NCI-H1092 treated with DMSO at 0.1 percent for 48 hours (cell line): ENCODE measurements around the gene DMRT2.

ENCODE experiments used
- DNase-seq: peaks from one replicate; lab custom pipeline; 2025; lab: John Stamatoyannopoulos, UW

DMRT2 gene

GRCh38 chr9:1050125-1050895, at the start of gene DMRT2:
DMRT2 (plus strand) TSS chr9:1050357; CDS start chr9:1051614, 1,257 bp downstream.
- peak; percentile 18 for DNase-seq

GRCh38 chr9:1001838-1002237, 48.3 kb upstream of the DMRT2 start:
- DNase-seq, result no peak

GRCh38 chr9:1002678-1003077, 47.5 kb upstream of the DMRT2 start:
- DNase-seq, result no peak

- DNase-seq, result peak; percentile 25
These were observed 45.0 kb upstream of the DMRT2 start for GRCh38 chr9:1005043-1005667.

GRCh38 chr9:1007312-1007711, 42.8 kb upstream of the DMRT2 start:
- no peak for DNase-seq

- no peak for DNase-seq
These were observed 41.9 kb upstream of the DMRT2 start for GRCh38 chr9:1008216-1008615.

GRCh38 chr9:1009101-1009707, 41.0 kb upstream of the DMRT2 start:
- peak; percentile 70 for DNase-seq

GRCh38 chr9:1013021-1013420, 37.1 kb upstream of the DMRT2 start:
- DNase-seq, result no peak

- DNase-seq, result no peak
These were observed 35.9 kb upstream of the DMRT2 start for GRCh38 chr9:1014225-1014624.

GRCh38 chr9:1014640-1015039, 35.5 kb upstream of the DMRT2 start:
- no peak for DNase-seq

- DNase-seq, result no peak
These were observed 32.0 kb upstream of the DMRT2 start for GRCh38 chr9:1018121-1018520.

- no peak for DNase-seq
These were observed 26.0 kb upstream of the DMRT2 start for GRCh38 chr9:1024112-1024511.

- no peak for DNase-seq
These were observed 25.0 kb upstream of the DMRT2 start for GRCh38 chr9:1025131-1025530.

- DNase-seq, result no peak
These were observed 23.9 kb upstream of the DMRT2 start for GRCh38 chr9:1026219-1026618.

- no peak for DNase-seq
These were observed 21.5 kb upstream of the DMRT2 start for GRCh38 chr9:1028501-1029190.

- DNase-seq, result no peak
These were observed 18.1 kb upstream of the DMRT2 start for GRCh38 chr9:1031951-1032601.

GRCh38 chr9:1034271-1034670, 15.9 kb upstream of the DMRT2 start:
- DNase-seq, result no peak

- no peak for DNase-seq
These were observed 10.6 kb upstream of the DMRT2 start for GRCh38 chr9:1039589-1039988.

GRCh38 chr9:1042466-1042865, 7.7 kb upstream of the DMRT2 start:
- DNase-seq, result no peak

GRCh38 chr9:1044643-1045042, 5.5 kb upstream of the DMRT2 start:
- no peak for DNase-seq

GRCh38 chr9:1046639-1047572, 3.3 kb upstream of the DMRT2 start:
- no peak for DNase-seq
